HepG2 (cell line): Measurements from ENCODE around the gene PPM1F.
"Not testable (repeated sequence)": the region's sequence is repeated elsewhere in the genome, so short reads cannot be mapped to it uniquely, and the experiment has no call there.

Experiments used
- CHCHD3 ChIP-seq: sonication (generic); formaldehyde crosslinking; IDR thresholded peaks from 2 replicates; pipeline ENCODE4 v1.8.0; 2022; ENCODE audit warnings: mild to moderate bottlenecking, missing genetic modification reagents, moderate library complexity
- CTCF ChIP-seq: sonication (generic); formaldehyde crosslinking; IDR thresholded peaks from 2 replicates; pipeline ENCODE4 v1.5.0; 2020; ENCODE audit warnings: mild to moderate bottlenecking, missing genetic modification reagents, moderate library complexity
- EZH2 ChIP-seq: conservative IDR thresholded peaks from 2 replicates; pipeline ENCODE4 v1.6.1; 2012; ENCODE audit warnings: mild to moderate bottlenecking, low read depth, low read length, moderate library complexity
- FOXO4 ChIP-seq: sonication (generic); formaldehyde crosslinking; conservative IDR thresholded peaks from 2 replicates; pipeline ENCODE4 v1.8.1; 2023; ENCODE audit warnings: missing genetic modification reagents
- GABPA ChIP-seq, 2 experiments: IDR thresholded peaks; 2 replicates each; pipeline ENCODE4 v1.6.1; 2011 to 2016; ENCODE audit warnings: low read depth in 2 of 2, low read length in 1 of 2, missing biosample characterization in 1 of 2, missing genetic modification characterization in 1 of 2
- HDAC2 ChIP-seq: sonication (generic); formaldehyde crosslinking; IDR thresholded peaks from 2 replicates; pipeline ENCODE4 v1.4.0; 2020; ENCODE audit warnings: missing genetic modification reagents
- REST ChIP-seq, 2 experiments: IDR thresholded peaks; 2 replicates each; pipeline ENCODE4 v1.6.1; 2011 to 2012; ENCODE audit warnings: low read length in 2 of 2, borderline replicate concordance in 1 of 2, low read depth in 1 of 2, mild to moderate bottlenecking in 1 of 2, moderate library complexity in 1 of 2
- THAP11 ChIP-seq: IDR thresholded peaks from 2 replicates; pipeline ENCODE4 v1.6.1; 2016; ENCODE audit warnings: missing biosample characterization, missing genetic modification reagents
- ZSCAN30 ChIP-seq: sonication (generic); formaldehyde crosslinking; IDR thresholded peaks from 2 replicates; pipeline ENCODE4 v1.5.0; 2020; ENCODE audit warnings: mild to moderate bottlenecking, missing genetic modification reagents

GRCh38 chr22:21872741-21873140 is 79.9 kb downstream of the PPM1F start:
- TF ChIP-seq THAP11; GABPA (IDR thresholded peaks at IDR 0.05; ENCODE audit: low read depth, low read length); GABPA (CRISPR knock-in tag; IDR thresholded peaks at IDR 0.05; ENCODE audit: low read depth); EZH2; CTCF (CRISPR knock-in tag); HDAC2 (CRISPR knock-in tag); FOXO4 (CRISPR knock-in tag); CHCHD3 (CRISPR knock-in tag); ZSCAN30; REST (IDR thresholded peaks at IDR 0.05; ENCODE audit: borderline replicate concordance in 1 of 2, low read depth in 1 of 2, low read length in 2 of 2): not testable (repeated sequence)
